Left forelimb (tissue), 1 donor: ENCODE results near the gene CASP9.

Experiments used
- DNase-seq: peaks from one replicate; pipeline ENCODE4 v3.0.0-alpha.2; 2018; ENCODE audit warnings: low spot score

The CASP9 gene

DNA sequence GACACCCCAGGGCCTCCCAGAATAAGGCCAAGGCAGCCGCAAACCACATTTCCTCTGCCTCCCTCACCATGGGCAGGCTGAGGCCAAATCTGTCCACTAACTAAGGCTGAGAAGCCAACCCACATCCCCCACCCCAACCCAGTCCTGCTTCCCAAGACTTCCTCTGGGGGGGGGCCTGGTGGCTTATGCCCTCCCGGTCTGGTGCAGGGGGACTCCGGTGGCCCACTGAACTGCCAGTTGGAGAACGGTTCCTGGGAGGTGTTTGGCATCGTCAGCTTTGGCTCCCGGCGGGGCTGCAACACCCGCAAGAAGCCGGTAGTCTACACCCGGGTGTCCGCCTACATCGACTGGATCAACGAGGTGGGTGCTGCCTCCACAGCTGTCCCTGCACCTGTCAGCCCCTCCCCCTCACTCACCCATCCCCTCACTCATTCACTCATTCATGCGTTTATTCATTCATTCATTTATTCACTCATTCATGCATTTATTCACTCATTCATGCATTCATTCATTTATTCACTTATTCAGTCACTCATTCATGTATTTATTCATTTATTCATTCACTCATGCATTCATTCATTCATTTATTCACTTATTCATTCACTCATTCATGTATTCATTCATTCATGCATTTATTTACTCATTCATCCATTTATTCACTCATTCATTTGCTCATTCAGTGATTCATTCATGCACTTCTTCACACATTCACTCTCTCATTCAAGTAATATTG lies 78.5 kb downstream of the CASP9 start:
- no peak for DNase-seq

DNA sequence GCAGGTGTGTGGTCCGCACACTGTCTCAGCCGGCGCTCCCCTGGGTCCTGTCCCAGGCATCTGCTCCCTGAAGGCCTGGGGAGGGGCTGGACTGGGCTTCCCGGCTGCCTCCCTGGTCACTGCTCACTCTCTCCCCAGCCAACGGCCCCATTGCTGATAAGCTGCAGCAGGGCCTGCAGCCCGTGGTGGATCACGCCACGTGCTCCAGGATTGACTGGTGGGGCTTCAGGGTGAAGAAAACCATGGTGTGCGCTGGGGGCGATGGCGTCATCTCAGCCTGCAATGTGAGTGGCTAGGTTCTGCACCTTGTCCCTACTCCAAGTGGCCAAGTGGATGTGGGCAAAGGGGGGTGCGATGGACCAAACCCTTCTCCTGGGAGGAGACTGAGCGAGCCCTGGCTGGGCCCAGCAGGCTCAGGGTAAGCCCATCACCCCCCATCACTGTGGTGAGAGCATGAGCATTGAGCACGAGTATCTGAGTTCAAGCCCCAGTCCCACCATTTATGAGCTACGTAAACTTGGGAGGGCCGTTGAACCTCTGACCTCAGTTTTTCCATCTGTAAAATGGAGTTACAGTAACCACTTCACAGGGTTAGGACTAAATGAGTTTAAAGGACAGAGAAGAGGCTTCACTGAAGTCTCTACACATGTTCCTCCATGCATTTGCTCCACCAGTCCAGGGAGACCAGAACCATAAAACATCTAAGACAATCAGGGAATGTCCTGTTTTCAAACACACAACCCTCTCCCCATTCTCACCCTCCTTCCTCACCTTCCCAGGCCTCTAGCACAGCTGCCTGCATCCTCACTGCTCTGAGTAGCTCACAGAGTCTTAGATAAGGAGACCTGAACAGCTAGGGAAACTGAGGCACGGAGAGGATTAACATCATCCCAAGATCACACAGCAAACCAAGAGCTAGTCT lies 79.3 kb downstream of the CASP9 start:
- no peak for DNase-seq

DNA sequence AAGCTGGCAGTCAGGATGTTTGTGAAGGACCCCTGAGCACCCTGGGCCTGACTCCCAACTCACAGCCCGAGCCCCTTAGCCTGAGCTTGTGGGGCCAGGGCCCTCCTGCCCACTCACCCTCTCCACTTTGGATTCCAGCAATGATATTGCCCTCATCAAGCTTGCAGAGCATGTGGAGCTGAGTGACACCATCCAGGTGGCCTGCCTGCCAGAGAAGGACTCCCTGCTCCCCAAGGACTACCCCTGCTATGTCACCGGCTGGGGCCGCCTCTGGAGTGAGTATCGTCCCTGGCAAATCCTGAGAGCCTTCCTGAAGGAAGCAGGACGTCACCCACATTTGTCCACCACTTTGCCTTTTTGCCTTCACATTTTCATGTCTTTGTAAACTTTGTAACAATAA lies 80.7 kb downstream of the CASP9 start:
- DNase-seq: no peak

DNA sequence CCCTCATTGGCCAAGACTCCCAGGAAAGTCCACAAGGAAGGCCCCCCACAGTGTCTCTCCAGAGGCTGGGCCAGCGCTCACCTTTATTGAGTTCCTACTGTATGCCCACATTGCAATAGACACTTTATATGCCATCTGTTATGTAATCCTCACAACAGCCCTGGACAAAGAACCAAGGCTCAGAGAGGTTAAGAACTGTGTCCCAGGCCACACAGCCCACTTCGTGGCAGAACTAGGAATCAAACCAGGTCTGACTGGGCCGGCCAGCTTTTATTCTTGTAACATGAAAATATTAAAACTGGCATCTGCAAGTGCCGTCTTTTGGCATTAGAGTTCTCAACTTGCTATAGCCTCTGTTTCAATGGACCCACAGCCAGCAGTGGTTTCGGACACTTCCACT lies 81.3 kb downstream of the CASP9 start:
- no peak for DNase-seq

DNA sequence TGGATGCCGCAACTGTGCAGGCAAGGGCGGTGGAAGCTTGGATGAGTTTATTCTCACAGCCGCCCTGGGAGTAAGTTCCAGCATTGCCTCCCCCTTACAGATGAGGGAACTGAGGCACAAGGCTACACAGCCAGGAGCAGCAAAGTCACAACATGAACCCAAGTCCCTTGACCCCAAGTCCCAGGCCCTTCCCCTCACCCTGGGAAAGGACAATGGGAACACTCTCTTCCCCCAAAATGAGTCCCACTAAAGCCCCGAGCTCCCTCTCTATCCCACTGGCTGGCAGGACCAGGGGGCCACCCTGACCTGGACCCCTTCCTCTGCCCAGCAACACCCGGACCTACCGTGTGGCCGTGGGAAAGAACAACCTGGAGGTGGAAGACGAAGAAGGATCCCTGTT lies 81.9 kb downstream of the CASP9 start:
- DNase-seq: no peak
